T47D (cell line): ENCODE results near the gene GATM.
"Not testable (repeated sequence)": the region's sequence is repeated elsewhere in the genome, so short reads cannot be mapped to it uniquely, and the experiment has no call there.

Experiments used
- DNase-seq, 2 experiments: peaks; one replicate each; pipeline versions ENCODE4 v3.0.0 to v3.0.0-alpha.2; 2011 to 2012; ENCODE audit warnings: low read depth in 1 of 2, low spot score in 1 of 2
- JUND ChIP-seq: IDR thresholded peaks from 2 replicates; pipeline ENCODE4 v1.6.1; 2012; ENCODE audit warnings: low read depth
- in situ Hi-C: cut with HindIII; loops from 2 replicates; pipeline ENCODE4 v1.10.0; 2016; ENCODE audit warnings: low sequenced_read_pairs, low pct_unique_long_range_greater_than_20kb

GATM gene

GRCh38 chr15:45333550-45333949, 44.8 kb downstream of the GATM start:
- TF ChIP-seq JUND = no peak
- in situ Hi-C loops = no loop called here
- DNase-seq = peak in 1 of 2 experiments; percentile 31

DNA sequence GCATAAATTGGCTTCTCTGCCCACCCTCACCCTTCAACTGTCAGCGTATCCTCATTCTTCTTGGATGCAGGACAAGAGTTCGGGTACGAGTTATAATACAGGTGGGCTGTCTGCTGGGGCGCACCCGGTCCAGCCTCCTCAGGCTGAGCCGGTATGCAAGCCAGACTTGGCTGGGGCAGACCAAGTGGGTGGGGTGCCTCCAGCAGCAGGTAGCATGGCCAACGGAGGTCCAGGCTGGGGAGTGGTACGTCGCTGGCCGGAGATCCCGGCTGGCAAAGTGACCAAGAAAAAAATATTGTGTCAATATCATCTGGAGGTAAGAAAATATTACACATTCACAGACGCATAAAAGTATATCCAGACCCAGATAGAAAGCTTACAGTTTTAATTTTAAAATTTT, 45.6 kb downstream of the GATM start:
- TF ChIP-seq JUND = no peak
- no peak for DNase-seq
- in situ Hi-C loops = no loop called here

GRCh38 chr15:45331972-45332371, 46.4 kb downstream of the GATM start:
- in situ Hi-C loops = no loop called here
- no peak for DNase-seq
- TF ChIP-seq JUND = no peak

DNA sequence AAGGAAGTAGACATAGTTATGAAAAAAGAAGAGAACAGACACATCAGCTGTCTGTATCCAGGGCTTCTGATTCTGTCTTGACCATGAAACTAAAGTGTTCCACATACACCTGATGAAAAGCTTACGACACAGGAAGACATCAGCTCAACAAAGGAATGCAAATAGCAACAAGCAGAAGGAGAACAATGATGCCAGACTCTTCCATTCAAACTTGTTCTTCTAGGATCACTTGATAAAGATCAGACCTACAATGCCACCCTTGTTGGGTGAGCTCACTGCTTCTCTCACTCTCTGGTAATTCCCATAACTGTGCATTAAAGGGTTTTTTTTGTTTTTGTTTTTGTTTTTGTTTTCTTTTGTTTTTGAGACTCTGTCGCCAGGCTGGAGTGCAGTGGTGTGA, 49.7 kb downstream of the GATM start:
- in situ Hi-C loops = no loop called here
- no peak for TF ChIP-seq JUND
- peak; percentile 28 to 83 for DNase-seq

GRCh38 chr15:45326741-45327140, 51.6 kb downstream of the GATM start:
- in situ Hi-C loops = no loop called here
- no peak for TF ChIP-seq JUND
- DNase-seq = no peak

GRCh38 chr15:45326280-45326679, 52.1 kb downstream of the GATM start:
- DNase-seq = no peak
- in situ Hi-C loops = no loop called here
- no peak for TF ChIP-seq JUND

- in situ Hi-C loops = no loop called here
- DNase-seq = peak in 1 of 2 experiments; percentile 84
- TF ChIP-seq JUND = peak; percentile 77
Observed at GRCh38 chr15:45320581-45321205, 57.7 kb downstream of the GATM start.

- in situ Hi-C loops = no loop called here
Observed at GRCh38 chr15:45319472-45320214, 58.7 kb downstream of the GATM start.

DNA sequence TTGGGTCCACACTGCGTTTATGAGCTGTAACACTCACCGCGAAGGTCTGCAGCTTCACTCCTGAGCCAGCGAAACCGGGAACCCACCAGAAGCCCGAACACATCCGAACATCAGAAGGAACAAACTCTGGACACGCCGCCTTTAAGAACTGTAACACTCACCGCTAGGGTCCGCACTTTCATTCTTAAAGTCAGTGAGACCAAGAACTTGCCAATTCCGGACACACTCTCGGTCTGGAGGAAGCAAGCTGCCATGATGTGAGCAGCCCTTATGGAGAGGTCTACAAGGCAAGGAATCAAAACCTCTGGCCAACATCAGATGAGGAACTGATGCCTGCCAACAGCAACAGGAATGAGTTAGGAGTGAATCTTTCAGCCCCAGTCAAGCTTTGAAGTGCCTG, 63.4 kb downstream of the GATM start:
- no peak for TF ChIP-seq JUND
- in situ Hi-C loops = no loop called here
- DNase-seq = peak; percentile 44 to 93

More at GRCh38 chr15:45319472-45320214, 58.7 kb downstream of the GATM start:
- 0 out of 2 replicates have a peak, but pooled peaks have one; percentile 53 for TF ChIP-seq JUND
- DNase-seq = peak in 1 of 2 experiments; percentile 68

- in situ Hi-C loops, DNase-seq: not testable (repeated sequence)
Observed at GRCh38 chr15:45314117-45314516, 64.2 kb downstream of the GATM start.
